Esophagus (tissue), 2 donors: ENCODE results near the gene ANKRD31. TPM values are rescaled to one million over a fixed set of nuclear protein-coding genes. Genes with fewer than 3 reads are reported as not detected.

Experiments
- H3K27ac ChIP-seq, 2 donors: one replicate each; pipeline ENCODE4 v1.5.1; 2013; ENCODE audit warnings: low read depth in 2 of 2, mild to moderate bottlenecking in 2 of 2, inconsistent platforms in 1 of 2, low read length in 1 of 2, moderate library complexity in 1 of 2
- H3K27me3 ChIP-seq, 2 donors: one replicate each; pipeline ENCODE4 v1.6.1; 2013; ENCODE audit warnings: low read length in 2 of 2, control low read depth in 1 of 2, mild to moderate bottlenecking in 1 of 2; ENCODE audit not compliant: insufficient read depth in 2 of 2, control insufficient read depth in 1 of 2
- H3K36me3 ChIP-seq, 2 donors: one replicate each; pipeline ENCODE4 v1.6.1; 2013; ENCODE audit warnings: low read length in 1 of 2; ENCODE audit not compliant: control insufficient read depth in 2 of 2, insufficient read depth in 2 of 2
- H3K4me1 ChIP-seq, 2 donors: one replicate each; pipeline ENCODE4 v1.6.1; 2013; ENCODE audit warnings: low read length in 1 of 2; ENCODE audit not compliant: control insufficient read depth in 2 of 2, insufficient read depth in 2 of 2
- H3K4me3 ChIP-seq, 2 donors: one replicate each; pipeline ENCODE4 v1.5.1; 2013; ENCODE audit warnings: low read length in 2 of 2, mild to moderate bottlenecking in 2 of 2, low read depth in 1 of 2, moderate library complexity in 1 of 2
- H3K9me3 ChIP-seq, 2 donors: one replicate each; pipeline ENCODE4 v1.6.1; 2013; ENCODE audit warnings: mild to moderate bottlenecking in 2 of 2, low read depth in 1 of 2, low read length in 1 of 2, moderate library complexity in 1 of 2; ENCODE audit not compliant: control insufficient read depth in 2 of 2, insufficient read depth in 1 of 2
- WGBS, 2 donors: extraction: QIAGEN DNeasy Blood & Tissue Kit; methylation state at CpG; one replicate each; pipeline ENCODE4 v1.1.7; 2013; 5-methylcytosine and 5-hydroxymethylcytosine counted together
- polyA plus RNA-seq, 2 donors: library from polyadenylated mRNA; stranded (reverse); fragments of 200-250 nt; gene quantifications; one replicate each; pipeline ENCODE4 v1.2.3, GENCODE V29; 2013
- donor health status: healthy with polysubstance abuse.
- donor health status: Bipolar disorder and iron deficiency.

ANKRD31 gene
- polyA plus RNA-seq, 2 donors, result 0.26 to 0.51 TPM

DNA sequence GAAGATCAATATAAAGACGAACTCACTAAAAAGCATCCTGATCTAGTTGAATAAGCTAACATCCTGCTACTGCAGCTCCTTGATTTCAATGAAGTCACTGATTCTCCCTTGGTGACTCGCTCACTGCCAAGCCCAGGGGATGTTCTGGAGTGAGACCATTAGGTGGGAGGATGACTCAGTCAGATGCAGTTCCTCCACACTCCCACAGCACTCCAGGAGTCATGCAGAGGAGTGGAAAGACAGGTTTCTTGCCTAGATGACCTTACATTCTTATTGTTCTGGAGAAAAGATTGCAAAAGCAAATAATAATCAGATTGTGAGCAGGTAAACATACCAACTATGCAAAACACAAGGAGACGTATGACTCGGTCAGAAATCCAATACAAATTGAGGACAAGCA, 199.6 kb downstream of the ANKRD31 start:
- Histone ChIP-seq H3K9me3 (no peaks in the 10 kb centered on the region), H3K4me3 (no peak overlapping the region), H3K27ac (peak overlapping the region; percentile 30 to 44), H3K27me3 (no peaks in the 10 kb centered on the region), H3K4me1 (peaks cover 0 to 11% of the 10 kb centered on the region in 2 donors), H3K36me3 (no peaks in the 10 kb centered on the region)
- WGBS, 2 donors, result 50 to 54% methylated on average over 4 of the region's 4 CpGs

DNA sequence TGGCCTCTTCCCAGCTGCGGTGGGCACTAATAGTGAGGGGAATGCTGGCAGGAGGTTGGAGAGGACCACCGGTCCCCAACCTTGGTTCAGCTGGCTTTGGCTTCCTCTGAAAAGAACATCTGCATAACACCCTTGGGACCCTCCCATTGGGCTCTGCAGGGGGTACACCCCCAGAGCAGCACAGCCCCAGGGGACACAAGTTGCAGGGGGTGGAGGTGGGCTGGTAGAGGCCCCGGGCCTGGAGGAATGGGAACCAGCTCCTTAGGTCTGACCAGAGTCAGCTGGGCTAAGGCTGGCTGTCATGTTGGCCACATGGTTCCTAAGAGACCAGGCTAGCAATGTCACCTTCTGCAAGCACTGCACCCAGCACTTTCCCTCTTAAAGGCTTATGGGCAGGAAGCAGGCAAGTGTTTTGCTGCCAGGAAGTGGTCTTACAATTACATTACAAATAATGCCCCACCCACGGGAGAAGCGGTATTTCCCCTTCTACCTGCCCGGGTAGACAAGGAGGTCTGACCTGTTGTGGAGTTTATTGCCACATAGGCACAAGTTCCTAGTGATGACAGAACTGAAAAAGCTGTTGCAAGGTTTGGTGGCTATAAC, 202.4 kb downstream of the ANKRD31 start:
- Histone ChIP-seq H3K9me3 (no peaks in the 10 kb centered on the region), H3K4me1 (peaks cover 0 to 11% of the 10 kb centered on the region in 2 donors), H3K36me3 (no peaks in the 10 kb centered on the region), H3K4me3 (no peak overlapping the region), H3K27ac (peak overlapping the region; percentile 20 to 77), H3K27me3 (no peaks in the 10 kb centered on the region)
- 63 to 65% methylated on average over 6 of the region's 6 CpGs for WGBS, 2 donors

DNA sequence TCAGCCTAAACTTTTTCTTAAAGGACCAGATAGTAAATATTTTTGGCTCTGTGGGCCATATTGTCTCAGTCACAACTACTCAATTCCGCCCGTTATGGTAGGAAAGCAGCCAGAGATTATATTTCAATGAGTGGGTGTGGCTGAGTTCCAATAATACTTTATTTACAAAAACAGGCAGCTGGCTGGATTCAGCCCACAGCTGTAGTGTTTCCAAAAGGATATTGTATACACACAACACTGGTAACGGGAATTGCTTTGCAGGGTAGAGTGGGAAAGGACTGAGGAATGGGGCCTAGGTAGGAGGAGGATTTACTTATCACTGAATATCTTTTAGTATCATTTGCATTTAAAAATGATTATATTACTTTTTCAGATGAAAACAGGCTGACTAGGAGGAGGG, 205.3 kb downstream of the ANKRD31 start:
- no peak overlapping the region for H3K4me3 ChIP-seq
- H3K9me3 ChIP-seq, result no peaks in the 10 kb centered on the region
- no peak overlapping the region for H3K27ac ChIP-seq
- H3K36me3 ChIP-seq, result no peaks in the 10 kb centered on the region
- no peaks in the 10 kb centered on the region for H3K27me3 ChIP-seq
- peaks cover 0 to 9% of the 10 kb centered on the region in 2 donors for H3K4me1 ChIP-seq
- 35 to 40% methylated on average over 3 of the region's 3 CpGs for WGBS, 2 donors

DNA sequence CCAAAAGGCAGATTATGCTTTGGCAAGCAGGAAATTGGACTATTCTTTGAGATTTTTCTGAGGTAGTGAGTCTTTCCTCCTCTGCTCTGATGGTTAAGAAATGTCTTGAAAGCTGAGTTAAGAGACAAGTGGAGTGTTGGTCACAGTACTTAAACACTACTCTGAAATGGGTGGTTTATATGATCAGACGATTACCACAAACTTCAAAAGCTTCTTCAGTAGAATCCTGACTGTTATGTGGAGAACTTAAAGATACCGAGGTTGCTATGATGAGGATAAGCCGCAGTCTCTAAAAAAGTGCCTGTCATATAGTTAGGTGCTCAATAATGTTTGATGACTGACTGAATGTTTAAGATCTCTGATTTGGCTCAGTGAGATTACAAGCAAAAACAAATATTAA, 208.6 kb downstream of the ANKRD31 start:
- Histone ChIP-seq H3K27me3 (no peaks in the 10 kb centered on the region), H3K9me3 (no peaks in the 10 kb centered on the region), H3K36me3 (no peaks in the 10 kb centered on the region), H3K27ac (no peak overlapping the region), H3K4me3 (no peak overlapping the region), H3K4me1 (no peaks in the 10 kb centered on the region)
- WGBS, 2 donors, result 78% methylated on average over 3 of the region's 3 CpGs

DNA sequence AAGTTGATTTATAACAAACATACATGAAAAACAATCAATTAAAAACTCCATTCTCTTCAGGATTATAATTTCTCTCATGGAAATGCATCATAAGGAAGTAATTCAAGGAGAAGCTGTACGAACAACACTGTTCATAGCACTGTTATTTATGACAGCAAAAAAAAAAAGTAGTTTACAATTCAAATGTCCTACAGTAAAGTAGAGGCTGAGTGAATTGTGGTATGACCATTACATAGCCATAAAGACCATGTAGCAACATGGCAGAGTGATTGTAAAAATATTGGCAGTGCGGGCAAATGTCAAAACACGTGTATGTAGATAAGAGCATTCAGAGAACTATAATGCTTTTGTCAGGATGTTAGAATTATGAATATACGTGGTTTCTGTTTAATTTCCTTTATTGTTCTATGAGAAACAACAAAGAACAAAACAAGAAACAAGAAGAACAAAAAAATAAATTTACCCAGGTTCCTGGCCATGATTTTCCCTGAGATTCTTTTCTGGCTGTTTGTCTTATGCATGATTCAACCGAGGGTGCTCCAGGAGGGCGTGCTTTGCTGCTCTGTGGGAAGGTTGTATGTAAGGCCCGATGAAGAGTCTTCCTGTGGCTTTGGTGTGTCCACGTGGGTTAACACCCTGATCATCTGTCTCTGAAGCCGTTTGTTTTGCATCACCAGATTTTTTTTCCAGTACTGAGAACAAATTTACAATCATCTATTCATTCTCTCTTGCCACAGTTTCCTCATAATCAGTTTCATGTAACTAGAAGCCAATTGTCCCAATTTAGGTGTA, 213.1 kb downstream of the ANKRD31 start:
- 61 to 64% methylated on average over 9 of the region's 9 CpGs for WGBS, 2 donors
- H3K36me3 ChIP-seq, result no peaks in the 10 kb centered on the region
- no peaks in the 10 kb centered on the region for H3K4me1 ChIP-seq
- peak overlapping the region in 1 of 2 donors; percentile 10 for H3K27ac ChIP-seq
- no peaks in the 10 kb centered on the region for H3K9me3 ChIP-seq
- no peak overlapping the region for H3K4me3 ChIP-seq
- no peaks in the 10 kb centered on the region for H3K27me3 ChIP-seq

DNA sequence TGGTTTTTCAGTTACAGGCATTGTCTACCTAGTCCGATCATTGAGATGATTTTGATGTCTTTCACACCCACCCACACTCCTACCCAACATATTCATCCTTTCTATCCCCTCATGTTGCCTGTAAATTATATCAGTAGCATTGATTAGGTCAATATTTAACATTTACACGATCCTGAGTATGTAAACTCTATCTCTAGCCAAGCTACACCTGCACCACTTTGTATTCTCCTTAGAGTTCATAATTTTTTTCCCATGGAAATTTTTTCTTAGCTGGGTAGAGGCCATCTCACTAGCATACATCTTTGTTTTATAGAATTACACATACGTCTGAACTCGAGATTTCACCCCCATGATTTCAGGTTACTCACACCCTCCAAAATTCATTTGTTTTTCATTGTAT, 214.9 kb downstream of the ANKRD31 start:
- no peaks in the 10 kb centered on the region for H3K4me1 ChIP-seq
- H3K36me3 ChIP-seq, result no peaks in the 10 kb centered on the region
- no peaks in the 10 kb centered on the region for H3K27me3 ChIP-seq
- 77 to 80% methylated on average over 4 of the region's 4 CpGs for WGBS, 2 donors
- H3K4me3 ChIP-seq, result no peak overlapping the region
- no peaks in the 10 kb centered on the region for H3K9me3 ChIP-seq
- no peak overlapping the region for H3K27ac ChIP-seq

DNA sequence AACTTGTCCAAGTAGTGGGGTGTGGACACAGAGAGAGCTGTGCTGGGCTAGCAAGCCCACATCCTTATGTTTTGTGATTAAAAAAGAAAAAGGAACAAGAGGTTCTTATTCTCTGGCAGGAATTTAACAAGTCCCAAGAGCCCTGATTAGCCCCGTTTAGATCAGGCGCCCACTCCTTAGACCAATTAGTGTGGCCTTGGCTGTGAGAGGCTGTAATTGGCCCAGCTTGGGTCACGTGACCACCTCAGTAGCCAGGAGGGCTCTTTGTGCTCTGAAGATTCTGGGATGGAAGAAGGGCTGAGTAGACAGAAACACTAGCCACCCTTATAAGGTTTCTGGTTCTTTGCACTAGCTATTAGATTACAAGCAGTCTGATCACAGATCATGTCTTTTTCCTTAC, 215.5 kb downstream of the ANKRD31 start:
- Histone ChIP-seq H3K27me3 (no peaks in the 10 kb centered on the region), H3K9me3 (no peaks in the 10 kb centered on the region), H3K36me3 (no peaks in the 10 kb centered on the region), H3K27ac (no peak overlapping the region), H3K4me1 (no peaks in the 10 kb centered on the region), H3K4me3 (no peak overlapping the region)
- WGBS, 2 donors, result 53 to 62% methylated on average over 3 of the region's 3 CpGs

DNA sequence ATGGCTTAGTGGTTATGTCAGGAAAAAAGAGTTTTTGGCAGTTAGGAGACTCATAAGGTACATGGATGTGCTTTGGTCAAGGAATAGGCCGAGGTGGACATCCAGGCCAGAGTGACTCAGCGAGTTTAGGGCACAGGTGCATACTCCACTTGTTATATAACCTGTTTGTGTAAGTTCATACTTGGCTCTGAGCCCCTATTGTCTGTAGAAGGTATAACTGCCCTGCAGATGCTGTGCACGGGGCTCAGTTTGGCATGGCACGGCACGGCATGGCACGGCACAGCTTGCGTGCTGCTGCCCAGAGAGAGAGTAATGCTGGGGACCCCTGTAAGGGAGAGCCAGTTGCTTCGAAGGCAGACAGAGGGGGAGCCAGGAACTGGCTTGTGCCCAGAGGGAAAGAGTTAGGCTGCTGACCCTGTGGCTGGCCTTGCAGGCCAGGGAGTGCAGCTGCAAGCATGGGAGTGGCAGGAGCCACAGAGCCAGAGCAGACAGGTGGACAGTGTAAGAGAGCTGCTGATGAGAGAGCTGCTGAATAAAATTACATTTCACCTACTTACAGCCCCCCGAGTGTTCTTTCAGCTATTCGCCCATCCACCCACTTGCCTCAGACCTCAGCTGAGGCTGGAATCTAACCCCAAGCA, 216.5 kb downstream of the ANKRD31 start:
- Histone ChIP-seq H3K9me3 (no peaks in the 10 kb centered on the region), H3K4me3 (no peak overlapping the region), H3K27ac (no peak overlapping the region), H3K4me1 (no peaks in the 10 kb centered on the region), H3K27me3 (no peaks in the 10 kb centered on the region), H3K36me3 (no peaks in the 10 kb centered on the region)
- WGBS, 2 donors, result 78 to 80% methylated on average over 10 of the region's 10 CpGs

DNA sequence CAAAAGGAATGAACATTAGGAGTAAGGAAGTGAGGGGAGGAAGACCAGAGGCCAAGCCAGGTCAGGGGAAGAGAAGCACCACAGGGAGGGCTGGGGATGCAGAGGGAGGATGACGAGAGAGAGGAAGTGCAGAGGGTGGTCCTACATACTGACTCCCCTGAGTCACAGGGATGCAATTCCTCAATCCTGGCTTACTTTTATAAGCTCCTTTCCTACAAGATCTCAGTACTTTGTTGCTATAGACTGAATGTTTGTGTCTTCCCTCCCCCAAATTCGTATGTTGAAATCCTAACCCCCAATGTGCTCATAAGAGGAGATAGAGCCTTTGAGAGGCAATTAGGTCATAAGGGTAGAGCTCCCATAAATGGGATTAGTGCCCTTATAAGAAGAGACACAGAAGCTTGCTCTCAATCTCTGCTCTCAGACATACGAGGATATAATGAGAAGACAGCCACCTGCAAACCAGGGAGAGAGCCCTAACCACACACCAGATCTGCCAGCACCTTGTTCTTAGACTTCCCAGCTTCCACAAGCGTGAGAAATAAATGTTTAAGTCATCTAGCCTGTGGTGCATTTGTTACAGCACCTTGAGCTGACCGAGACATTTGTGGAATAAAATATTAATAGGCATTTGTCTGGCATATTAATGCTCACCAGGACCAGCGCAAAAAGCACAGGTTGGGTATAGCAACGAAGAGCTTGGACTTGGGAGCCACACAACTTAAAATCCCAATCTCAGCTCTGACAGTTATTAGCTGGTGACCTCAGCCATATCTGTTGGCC, 217.7 kb downstream of the ANKRD31 start:
- Histone ChIP-seq H3K27ac (no peak overlapping the region), H3K4me3 (no peak overlapping the region), H3K27me3 (no peaks in the 10 kb centered on the region), H3K9me3 (no peaks in the 10 kb centered on the region), H3K36me3 (no peaks in the 10 kb centered on the region), H3K4me1 (no peaks in the 10 kb centered on the region)
- WGBS, 2 donors, result 76 to 80% methylated on average over 7 of the region's 7 CpGs
